ENCODE data around the gene GALM.

GRCh38 chr2:38617301-38617700 is 48.6 kb upstream of the GALM start:
- no peak for TF ChIP-seq CTCF (conservative IDR thresholded peaks at IDR 0.05 in 1 of 2, IDR thresholded peaks at IDR 0.05 in 1 of 2; ENCODE audit: low read depth in 1 of 2, low read length in 2 of 2)
- no peak for TF ChIP-seq EZH2 (IDR thresholded peaks at IDR 0.05; ENCODE audit: low read length, missing control alignments)
